NT2/D1 (cell line): ENCODE measurements around the gene DNAJC1.

Source experiments
- SUZ12 ChIP-seq: IDR thresholded peaks from 2 replicates; pipeline ENCODE4 v1.6.1; 2011; ENCODE audit not compliant: insufficient read length, insufficient read depth; ENCODE audit errors: extremely low read depth
- YY1 ChIP-seq: IDR thresholded peaks from 2 replicates; pipeline ENCODE4 v1.6.1; 2011; ENCODE audit not compliant: insufficient read length, insufficient read depth
- ZNF274 ChIP-seq: IDR thresholded peaks from 2 replicates; pipeline ENCODE4 v1.6.1; 2011; ENCODE audit warnings: mild to moderate bottlenecking, low read depth, low read length

DNA sequence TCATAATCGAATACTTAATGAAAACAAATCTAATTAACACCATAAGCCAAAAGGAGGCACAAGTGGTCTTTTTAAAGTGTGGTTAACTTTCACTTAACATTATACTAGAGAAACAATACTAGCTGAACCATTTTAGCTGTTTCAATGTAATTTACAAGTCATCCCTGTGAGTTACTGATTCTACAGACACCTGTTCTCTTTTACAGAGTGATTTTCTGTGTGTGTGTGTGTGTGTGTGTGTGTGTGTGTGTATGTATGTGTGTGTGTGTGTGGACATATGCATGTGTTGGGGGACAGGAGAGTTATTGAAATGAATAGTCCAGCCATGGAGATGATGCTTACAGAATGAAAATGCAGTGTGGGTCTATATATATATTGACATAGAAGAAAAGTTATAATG lies 200.2 kb downstream of the DNAJC1 start:
- no peak for TF ChIP-seq ZNF274
- no peak for TF ChIP-seq YY1
- no peak for TF ChIP-seq SUZ12
